ENCODE measurements around the gene GFY.

The GFY gene

GRCh38 chr19:49475191-49475917, 50.2 kb downstream of the GFY start:
- Mint-ChIP-seq H3K4me1 (ENCODE audit: low read depth) (peaks cover 61% of the 10 kb centered on the region), H3K4me3 (peak overlapping the region; percentile 86), H3K27me3 (no peaks in the 10 kb centered on the region), H3K9me3 (no peaks in the 10 kb centered on the region), H3K36me3 (ENCODE audit: low read depth) (peaks cover 13% of the 10 kb centered on the region), H3K27ac (peak overlapping the region; percentile 89)

DNA sequence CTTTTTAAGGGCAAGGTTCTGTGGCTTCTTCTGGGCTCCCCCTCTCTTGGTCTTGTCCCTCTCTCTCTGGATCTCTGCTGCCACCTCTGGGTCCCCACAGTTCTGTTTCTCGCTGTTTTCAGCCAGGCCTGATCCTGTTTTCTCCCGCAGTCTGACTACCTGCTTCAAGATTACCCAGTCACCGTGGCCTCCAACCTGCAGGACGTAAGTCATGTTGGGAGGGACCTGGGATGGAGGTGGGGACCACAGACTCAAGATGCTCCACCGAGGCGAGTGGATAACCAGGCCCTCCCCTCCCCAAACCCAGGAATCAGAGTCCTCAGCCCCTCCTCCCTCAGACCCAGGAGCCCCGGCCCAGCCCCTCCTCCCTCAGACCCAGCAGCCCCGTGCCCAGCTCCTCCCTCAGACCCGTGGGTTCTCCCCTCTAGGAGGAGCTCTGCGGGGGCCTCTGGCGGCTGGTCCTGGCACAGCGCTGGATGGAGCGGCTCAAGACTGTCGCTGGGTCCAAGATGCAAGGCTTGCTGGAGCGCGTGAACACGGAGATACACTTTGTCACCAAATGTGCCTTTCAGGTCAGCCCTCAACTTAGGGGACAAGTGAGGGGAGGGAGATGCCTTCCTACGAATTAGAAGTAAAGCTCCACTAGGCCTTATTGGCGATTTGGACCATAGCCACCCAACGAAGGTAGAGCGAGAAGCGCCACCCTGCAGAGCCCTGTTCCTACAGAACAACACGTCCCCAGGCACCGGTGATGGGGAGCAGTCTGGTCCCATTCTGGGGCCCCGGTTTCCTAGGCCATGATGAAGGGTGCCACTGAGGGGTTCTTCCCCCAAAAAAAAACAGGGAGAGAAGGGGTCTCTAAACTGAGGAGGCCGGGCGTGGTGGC, 51.0 kb downstream of the GFY start:
- Mint-ChIP-seq H3K9me3 (no peaks in the 10 kb centered on the region), H3K4me1 (ENCODE audit: low read depth) (peaks cover 52% of the 10 kb centered on the region), H3K27me3 (no peaks in the 10 kb centered on the region), H3K4me3 (peak overlapping the region; percentile 86), H3K36me3 (ENCODE audit: low read depth) (peaks cover 13% of the 10 kb centered on the region), H3K27ac (peak overlapping the region; percentile 89)

Measured in stimulated activated naive CD8-positive, alpha-beta T cell treated with anti-CD3 and anti-CD28 coated beads, Interleukin-15, Interleukin-2, amounts not matched to agents 100 ng/mL and 50 ng/mL, for 24 hours (primary cell).